HG02981 (cell line): Measurements from ENCODE around the gene TDRD9.

Experiments
- ATAC-seq: cut with Tn5 transposase; IDR thresholded peaks from one replicate; pipeline ENCODE4 v1.9.1; 2021; ENCODE audit warnings: mild to moderate bottlenecking, moderate library complexity; ENCODE audit not compliant: unreplicated experiment

Gene TDRD9

GRCh38 chr14:104101651-104102281, 173.5 kb downstream of the TDRD9 start:
- no peak for ATAC-seq
